GM23248 (cell line): Measurements from ENCODE around the gene CTIF.

Source experiments
- EZH2 ChIP-seq: fragments of 200-600 bp; sonication (generic); IDR thresholded peaks from 2 replicates; pipeline ENCODE4 v1.6.1; 2018; ENCODE audit warnings: antibody characterized with exemption, mild to moderate bottlenecking; ENCODE audit not compliant: insufficient read depth, poor library complexity, severe bottlenecking
- EZH2phosphoT487 ChIP-seq: fragments of 200-600 bp; sonication (generic); IDR thresholded peaks from 2 replicates; pipeline ENCODE4 v1.6.1; 2018; ENCODE audit warnings: antibody characterized with exemption, moderate library complexity, mild to moderate bottlenecking, low read depth; ENCODE audit not compliant: insufficient read depth

GRCh38 chr18:48540251-48541025 lies 1.6 kb downstream of the CTIF start:
- TF ChIP-seq EZH2 (no peak), EZH2phosphoT487 (no peak)
